Smooth muscle cell (in vitro differentiated cells): ENCODE measurements around the gene PPP2R5C. TPM values are rescaled to one million over a fixed set of nuclear protein-coding genes. Genes with fewer than 3 reads are reported as not detected.
"Not testable (repeated sequence)": the region's sequence is repeated elsewhere in the genome, so short reads cannot be mapped to it uniquely, and the experiment has no call there.

Experiments used
- DNase-seq: peaks from one replicate; lab custom pipeline; 2025; ENCODE audit not compliant: unreplicated experiment; lab: John Stamatoyannopoulos, UW
- H2AFZ ChIP-seq: fragments of 200-600 bp; sonication (generic); 2 replicates; pipeline ENCODE4 v1.6.0; 2016; ENCODE audit warnings: antibody characterized with exemption, low read depth, mild to moderate bottlenecking
- H3F3A ChIP-seq: fragments of 200-600 bp; sonication (generic); 2 replicates; pipeline ENCODE4 v1.6.0; 2017; ENCODE audit warnings: antibody characterized with exemption, low read depth
- H3K27ac ChIP-seq: fragments of 200-600 bp; sonication (generic); 2 replicates; pipeline ENCODE4 v1.5.1; 2016; ENCODE audit warnings: low read depth, mild to moderate bottlenecking
- H3K27me3 ChIP-seq: fragments of 200-600 bp; sonication (generic); 2 replicates; pipeline ENCODE4 v1.6.1; 2016; ENCODE audit warnings: low read depth, mild to moderate bottlenecking
- H3K36me3 ChIP-seq: fragments of 200-600 bp; sonication (generic); 2 replicates; pipeline ENCODE4 v1.5.1; 2016; ENCODE audit warnings: low read depth
- H3K4me1 ChIP-seq: fragments of 200-600 bp; sonication (generic); 2 replicates; pipeline ENCODE4 v1.5.1; 2016; ENCODE audit warnings: low read depth
- H3K4me2 ChIP-seq: fragments of 200-600 bp; sonication (generic); 2 replicates; pipeline ENCODE4 v1.6.0; 2016; ENCODE audit warnings: mild to moderate bottlenecking
- H3K4me3 ChIP-seq: fragments of 200-600 bp; sonication (generic); 2 replicates; pipeline ENCODE4 v1.5.1; 2016; ENCODE audit warnings: mild to moderate bottlenecking
- H3K79me2 ChIP-seq: fragments of 200-600 bp; sonication (generic); 2 replicates; pipeline ENCODE4 v1.6.0; 2016; ENCODE audit warnings: low read depth, mild to moderate bottlenecking
- H3K9ac ChIP-seq: fragments of 200-600 bp; sonication (generic); 2 replicates; pipeline ENCODE4 v1.6.0; 2016; ENCODE audit warnings: low read depth
- H3K9me3 ChIP-seq: fragments of 200-600 bp; sonication (generic); replicated peaks from 2 replicates; pipeline ENCODE4 v1.5.1; 2016; ENCODE audit warnings: low read depth
- H4K20me1 ChIP-seq: fragments of 200-600 bp; sonication (generic); 2 replicates; pipeline ENCODE4 v1.6.0; 2016; ENCODE audit warnings: low read depth
- WGBS: methylation state at CpG from one replicate; pipeline ENCODE4 v1.1.7; 2016; ENCODE audit warnings: low lambda C conversion rate; 5-methylcytosine and 5-hydroxymethylcytosine counted together
- polyA plus RNA-seq: library from polyadenylated mRNA; unstranded; fragments of >200 nt; fragmentation: Nextera tagmentation; extraction: Ambion mirVana; gene quantifications from 2 replicates; pipeline ENCODE4 v1.2.1, GENCODE V29; 2016
- total RNA-seq: library from RNA; depleted of rRNA; stranded (reverse); fragments of >200 nt; gene quantifications from 2 replicates; pipeline ENCODE4 v1.2.3, GENCODE V29; 2014
- TF ChIP-seq, protein P1 (sequence below): fragments of 200-600 bp; sonication (generic); IDR thresholded peaks from 2 replicates; pipeline ENCODE4 v1.5.1; 2017; ENCODE audit warnings: borderline replicate concordance, mild to moderate bottlenecking, antibody characterized with exemption; ENCODE audit not compliant: insufficient read depth, poor library complexity, severe bottlenecking

Gene PPP2R5C
- total and polyA plus RNA-seq, 2 experiments from 2014 or later: 63.6 to 92.7 TPM

DNA sequence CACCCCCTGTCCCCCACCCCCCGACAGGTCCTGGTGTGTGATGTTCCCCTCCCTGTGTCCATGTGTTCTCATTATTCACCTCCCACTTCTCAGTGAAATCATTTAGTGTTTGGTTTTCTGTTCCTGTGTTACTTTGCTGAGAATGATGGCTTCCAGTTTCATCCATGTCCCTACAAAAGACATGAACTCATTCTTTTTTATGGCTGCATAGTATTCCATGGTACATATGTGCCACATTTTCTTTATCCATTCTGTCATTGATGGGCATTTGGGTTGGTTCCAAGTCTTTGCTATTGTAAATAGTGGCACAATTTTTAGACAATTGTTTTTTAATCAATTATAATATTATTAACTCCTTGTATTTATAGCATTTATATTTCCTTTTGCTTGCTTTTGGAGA, 44.7 kb downstream of the PPP2R5C start:
- not testable (repeated sequence) for DNase-seq, H3K27ac ChIP-seq, H3K4me3 ChIP-seq, H3F3A ChIP-seq, H3K36me3 ChIP-seq, H3K27me3 ChIP-seq, H3K9ac ChIP-seq, H2AFZ ChIP-seq, H3K4me2 ChIP-seq, H4K20me1 ChIP-seq, H3K9me3 ChIP-seq, H3K79me2 ChIP-seq
- peaks cover 24% of the 10 kb centered on the region for H3K4me1 ChIP-seq
- WGBS: 100% methylated on average over 1 of the region's 1 CpG

DNA sequence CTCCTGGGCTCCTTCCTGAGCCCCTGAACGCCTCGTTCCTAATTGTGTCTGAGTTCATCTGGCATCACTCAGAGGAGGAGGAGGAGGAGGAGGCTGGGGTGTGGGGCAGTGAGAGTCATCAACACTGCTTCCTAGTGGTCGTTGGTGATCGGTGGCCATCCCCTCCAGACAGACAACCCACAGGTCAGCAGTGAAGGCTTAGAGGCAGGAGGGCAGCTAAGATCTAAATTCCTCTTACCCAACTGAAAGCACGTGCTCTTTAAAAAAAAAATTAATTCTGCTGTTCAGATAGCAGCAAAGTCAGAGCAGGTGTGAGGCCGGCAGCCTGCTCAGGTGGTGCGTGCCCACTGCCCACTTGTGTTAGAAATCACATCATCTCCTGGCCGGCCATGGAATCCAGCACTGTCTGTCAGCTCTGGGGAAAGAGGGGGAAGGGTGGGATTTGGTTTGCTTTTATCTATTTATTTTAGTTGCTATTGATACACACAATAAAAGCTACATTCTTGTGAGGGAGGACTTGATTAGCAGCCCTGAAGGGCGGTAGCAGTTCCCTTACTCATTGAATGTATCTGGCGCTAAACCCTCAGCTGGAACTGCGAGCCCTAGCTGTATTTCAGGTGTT, 46.6 kb downstream of the PPP2R5C start:
- Histone ChIP-seq H3K36me3 (no peaks in the 10 kb centered on the region), H3K79me2 (peaks cover 28% of the 10 kb centered on the region), H3K27ac (no peak overlapping the region), H3K9me3 (no peaks in the 10 kb centered on the region), H3K4me3 (no peak overlapping the region), H3K4me2 (no peak overlapping the region), H3K4me1 (peaks cover 30% of the 10 kb centered on the region), H3K9ac (no peak overlapping the region), H3K27me3 (no peaks in the 10 kb centered on the region), H3F3A (no peaks in the 10 kb centered on the region), H4K20me1 (peaks cover 22% of the 10 kb centered on the region), H2AFZ (no peak overlapping the region)
- TF ChIP-seq, protein P1, sequence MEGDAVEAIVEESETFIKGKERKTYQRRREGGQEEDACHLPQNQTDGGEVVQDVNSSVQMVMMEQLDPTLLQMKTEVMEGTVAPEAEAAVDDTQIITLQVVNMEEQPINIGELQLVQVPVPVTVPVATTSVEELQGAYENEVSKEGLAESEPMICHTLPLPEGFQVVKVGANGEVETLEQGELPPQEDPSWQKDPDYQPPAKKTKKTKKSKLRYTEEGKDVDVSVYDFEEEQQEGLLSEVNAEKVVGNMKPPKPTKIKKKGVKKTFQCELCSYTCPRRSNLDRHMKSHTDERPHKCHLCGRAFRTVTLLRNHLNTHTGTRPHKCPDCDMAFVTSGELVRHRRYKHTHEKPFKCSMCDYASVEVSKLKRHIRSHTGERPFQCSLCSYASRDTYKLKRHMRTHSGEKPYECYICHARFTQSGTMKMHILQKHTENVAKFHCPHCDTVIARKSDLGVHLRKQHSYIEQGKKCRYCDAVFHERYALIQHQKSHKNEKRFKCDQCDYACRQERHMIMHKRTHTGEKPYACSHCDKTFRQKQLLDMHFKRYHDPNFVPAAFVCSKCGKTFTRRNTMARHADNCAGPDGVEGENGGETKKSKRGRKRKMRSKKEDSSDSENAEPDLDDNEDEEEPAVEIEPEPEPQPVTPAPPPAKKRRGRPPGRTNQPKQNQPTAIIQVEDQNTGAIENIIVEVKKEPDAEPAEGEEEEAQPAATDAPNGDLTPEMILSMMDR: no peak
- no peak for DNase-seq
- WGBS: 45% methylated on average over 11 of the region's 11 CpGs

DNA sequence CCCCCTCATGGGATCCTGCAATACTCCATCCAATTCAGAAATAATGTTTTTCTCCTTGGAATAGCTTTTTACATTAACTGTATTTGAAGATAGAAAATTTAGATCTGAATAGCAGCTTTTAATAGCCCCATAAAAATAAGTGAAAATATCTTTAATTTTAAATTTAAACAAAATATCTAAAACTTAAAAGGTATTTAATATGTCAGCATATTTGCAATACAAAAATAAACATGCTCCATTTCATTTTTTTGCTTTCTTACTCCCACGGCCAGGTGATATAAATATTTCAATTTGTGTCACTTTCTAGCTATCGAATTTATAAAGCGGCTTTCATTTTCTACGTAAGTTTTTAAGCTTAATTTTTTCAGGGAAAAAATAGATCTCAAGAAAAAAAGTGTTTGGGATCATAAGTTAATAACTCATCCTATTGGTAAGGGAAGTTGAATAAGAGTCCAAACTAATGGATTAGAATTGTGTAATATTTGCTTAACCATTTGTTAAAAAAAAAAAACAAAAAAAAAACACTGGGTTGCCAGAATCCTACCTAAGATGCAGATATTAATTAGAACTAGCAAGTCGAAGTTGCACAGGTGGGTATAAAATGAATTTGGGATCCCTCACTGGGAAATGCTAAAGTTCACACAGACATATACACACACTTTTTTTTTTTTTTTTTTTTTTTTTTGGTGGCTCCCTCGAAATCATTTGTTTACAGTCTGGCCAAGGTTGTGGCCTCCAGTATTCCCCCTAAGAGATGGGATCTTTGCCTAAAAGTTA, 47.6 kb downstream of the PPP2R5C start:
- H3K4me2 ChIP-seq: peak overlapping the region; percentile 92
- peak overlapping the region; percentile 99 for H3K9ac ChIP-seq
- DNase-seq: no peak
- H3K79me2 ChIP-seq: peaks cover 38% of the 10 kb centered on the region
- H3K27me3 ChIP-seq: no peaks in the 10 kb centered on the region
- H3K4me1 ChIP-seq: peaks cover 30% of the 10 kb centered on the region
- peak overlapping the region; percentile 100 for H3K27ac ChIP-seq
- peak overlapping the region; percentile 89 for H3K4me3 ChIP-seq
- H3F3A ChIP-seq: no peaks in the 10 kb centered on the region
- WGBS: 61% methylated on average over 6 of the region's 6 CpGs
- no peaks in the 10 kb centered on the region for H3K36me3 ChIP-seq
- peaks cover 31% of the 10 kb centered on the region for H4K20me1 ChIP-seq
- TF ChIP-seq, protein P1: no peak
- no peaks in the 10 kb centered on the region for H3K9me3 ChIP-seq
- H2AFZ ChIP-seq: peak overlapping the region; percentile 94

DNA sequence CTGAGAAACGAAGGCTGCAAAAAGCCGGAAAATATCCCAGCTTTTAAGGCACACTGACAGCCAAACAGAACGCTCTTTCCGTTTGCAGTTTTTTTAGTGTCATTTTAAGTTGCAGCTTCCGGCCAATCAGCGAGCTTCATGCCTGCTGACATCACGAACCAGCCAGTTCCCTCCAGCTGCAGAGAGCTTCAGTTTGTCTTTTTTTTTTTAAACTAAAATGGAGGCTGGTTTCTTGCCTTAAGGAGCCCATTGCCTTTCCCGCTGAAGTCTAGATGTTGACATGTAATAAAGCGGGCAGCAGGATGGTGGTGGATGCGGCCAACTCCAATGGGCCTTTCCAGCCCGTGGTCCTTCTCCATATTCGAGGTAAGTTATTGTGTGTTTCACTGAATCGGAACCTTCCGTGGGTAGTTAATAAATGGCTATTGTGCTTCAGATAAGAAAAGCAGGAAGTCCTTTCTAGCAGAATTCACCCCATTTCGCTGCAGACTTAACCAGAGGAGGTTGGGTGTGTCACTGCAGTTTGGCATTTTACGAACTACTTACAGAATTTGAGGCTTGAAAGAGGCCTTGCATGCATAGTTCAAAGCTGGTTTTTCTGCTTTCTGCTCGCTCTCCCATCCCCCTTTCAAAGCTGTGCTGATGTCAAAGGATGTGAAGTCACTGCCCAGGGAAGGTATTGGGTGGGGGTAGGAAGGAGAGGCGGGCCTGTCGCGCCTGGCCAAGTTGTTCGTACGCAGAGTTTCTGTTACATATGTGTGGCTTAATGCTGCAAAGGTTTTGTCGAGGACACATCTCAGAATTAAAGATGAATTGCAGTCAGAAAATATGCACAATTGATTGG, 48.4 kb downstream of the PPP2R5C start:
- Histone ChIP-seq H3K4me2 (peak overlapping the region; percentile 92), H2AFZ (peak overlapping the region; percentile 94), H3K4me3 (peak overlapping the region; percentile 89), H3K27me3 (no peaks in the 10 kb centered on the region), H3F3A (no peaks in the 10 kb centered on the region), H3K79me2 (peaks cover 46% of the 10 kb centered on the region), H4K20me1 (peaks cover 39% of the 10 kb centered on the region), H3K27ac (peak overlapping the region; percentile 100), H3K36me3 (no peaks in the 10 kb centered on the region), H3K9me3 (no peaks in the 10 kb centered on the region), H3K4me1 (peaks cover 30% of the 10 kb centered on the region), H3K9ac (peak overlapping the region; percentile 99)
- under 1% methylated on average over 23 of the region's 23 CpGs for WGBS
- TF ChIP-seq, protein P1: no peak
- peak; percentile 61 for DNase-seq
